GDM1 (cell line): ENCODE measurements around the gene SLC1A4.
A peak's percentile ranks its signal among the peaks of the same experiment; 100 is the strongest.
"Not testable (repeated sequence)": the region's sequence is repeated elsewhere in the genome, so short reads cannot be mapped to it uniquely, and the experiment has no call there.

ENCODE experiments used
- DNase-seq: peaks from one replicate; lab custom pipeline; 2025; lab: John Stamatoyannopoulos, UW

The SLC1A4 gene

DNA sequence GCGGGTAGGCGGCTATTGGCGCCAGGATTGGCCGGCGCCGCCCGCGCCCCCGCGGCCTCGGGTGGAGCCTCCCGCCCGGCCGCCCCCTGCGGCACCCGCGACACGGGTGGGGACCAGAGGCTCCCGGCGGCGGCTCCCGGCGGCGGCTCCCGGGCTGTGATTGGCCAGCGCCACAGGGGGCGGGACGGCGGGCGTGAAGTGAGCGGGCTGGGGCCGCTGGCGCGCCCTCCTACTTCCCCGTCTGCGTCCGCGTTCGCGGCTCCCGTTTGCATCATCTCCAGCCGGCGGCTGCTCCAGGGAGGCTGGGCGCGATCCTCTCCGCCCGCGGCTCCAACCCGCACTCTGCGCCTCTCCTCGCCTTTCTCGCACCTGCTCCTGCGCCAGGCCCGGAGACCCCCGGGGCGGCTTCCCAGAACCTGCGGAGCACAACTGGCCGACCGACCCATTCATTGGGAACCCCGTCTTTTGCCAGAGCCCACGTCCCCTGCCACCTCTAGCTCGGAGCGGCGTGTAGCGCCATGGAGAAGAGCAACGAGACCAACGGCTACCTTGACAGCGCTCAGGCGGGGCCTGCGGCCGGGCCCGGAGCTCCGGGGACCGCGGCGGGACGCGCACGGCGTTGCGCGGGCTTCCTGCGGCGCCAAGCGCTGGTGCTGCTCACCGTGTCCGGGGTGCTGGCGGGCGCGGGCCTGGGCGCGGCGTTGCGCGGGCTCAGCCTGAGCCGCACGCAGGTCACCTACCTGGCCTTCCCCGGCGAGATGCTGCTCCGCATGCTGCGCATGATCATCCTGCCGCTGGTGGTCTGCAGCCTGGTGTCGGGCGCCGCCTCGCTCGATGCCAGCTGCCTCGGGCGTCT, at the start of gene SLC1A4:
Gene SLC1A4 (plus strand): TSS at position 274 of the 856 bp plus-strand sequence. CDS start 245 bp downstream, at position 519.
- peak; percentile 87 for DNase-seq

DNA sequence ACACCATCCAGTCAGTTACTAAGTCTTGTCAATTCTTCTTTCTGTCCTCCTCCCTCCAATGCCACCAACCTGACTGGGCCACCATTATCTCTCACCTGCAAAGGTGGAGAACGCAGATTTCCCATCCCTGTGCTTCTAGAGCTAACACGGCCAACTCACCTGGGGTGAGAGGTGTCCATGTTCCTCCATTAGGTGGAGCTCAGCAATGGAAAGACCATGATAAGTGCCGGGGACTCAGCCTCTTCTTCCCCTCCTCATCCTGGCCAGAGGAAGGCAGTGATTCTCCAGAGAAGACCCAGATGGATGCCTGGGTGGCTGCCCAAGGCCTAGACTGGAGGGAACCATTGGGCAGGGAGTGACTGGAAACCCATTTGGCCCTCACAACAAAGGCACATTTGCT, 48.1 kb upstream of the SLC1A4 start:
- no peak for DNase-seq

DNA sequence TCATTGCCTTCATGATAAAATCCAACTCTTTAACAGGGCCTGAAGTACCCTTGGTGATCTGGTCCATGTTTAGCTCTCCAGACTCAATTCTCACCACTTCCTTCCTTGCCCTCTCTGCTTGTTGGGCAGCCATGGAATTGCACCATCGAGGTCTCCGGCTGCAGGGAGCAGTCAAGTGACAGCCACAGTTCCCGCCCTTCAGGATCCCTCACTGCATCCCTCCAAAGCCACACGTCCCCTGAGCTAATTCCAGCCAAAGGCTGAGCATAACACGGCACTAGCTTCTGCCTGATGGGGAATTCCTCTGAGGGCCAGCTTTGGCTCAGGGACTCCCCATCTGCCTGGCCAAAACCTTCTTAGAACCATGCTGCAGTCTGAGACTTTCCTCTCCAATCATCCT, 47.4 kb upstream of the SLC1A4 start:
- DNase-seq, result no peak

DNA sequence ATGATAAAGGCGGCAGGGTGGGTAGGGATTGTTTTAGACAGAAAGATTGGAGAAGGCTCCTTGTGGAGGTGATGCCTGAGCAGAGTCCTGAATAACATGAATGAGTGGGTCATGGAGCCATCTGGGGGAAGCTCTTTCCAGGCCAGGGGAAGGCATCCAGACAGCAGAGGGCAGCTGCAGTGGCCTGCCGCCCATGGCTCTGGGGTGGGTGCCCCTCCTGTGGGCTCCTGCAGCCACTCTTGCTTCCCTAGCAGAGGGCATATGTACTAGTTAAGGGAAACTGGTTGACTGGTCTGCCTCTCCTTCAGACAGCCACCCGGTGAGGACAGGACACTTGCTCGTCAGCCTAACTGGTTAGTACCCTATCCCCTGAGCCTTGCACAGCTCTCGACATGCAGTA, 46.5 kb upstream of the SLC1A4 start:
- no peak for DNase-seq

DNA sequence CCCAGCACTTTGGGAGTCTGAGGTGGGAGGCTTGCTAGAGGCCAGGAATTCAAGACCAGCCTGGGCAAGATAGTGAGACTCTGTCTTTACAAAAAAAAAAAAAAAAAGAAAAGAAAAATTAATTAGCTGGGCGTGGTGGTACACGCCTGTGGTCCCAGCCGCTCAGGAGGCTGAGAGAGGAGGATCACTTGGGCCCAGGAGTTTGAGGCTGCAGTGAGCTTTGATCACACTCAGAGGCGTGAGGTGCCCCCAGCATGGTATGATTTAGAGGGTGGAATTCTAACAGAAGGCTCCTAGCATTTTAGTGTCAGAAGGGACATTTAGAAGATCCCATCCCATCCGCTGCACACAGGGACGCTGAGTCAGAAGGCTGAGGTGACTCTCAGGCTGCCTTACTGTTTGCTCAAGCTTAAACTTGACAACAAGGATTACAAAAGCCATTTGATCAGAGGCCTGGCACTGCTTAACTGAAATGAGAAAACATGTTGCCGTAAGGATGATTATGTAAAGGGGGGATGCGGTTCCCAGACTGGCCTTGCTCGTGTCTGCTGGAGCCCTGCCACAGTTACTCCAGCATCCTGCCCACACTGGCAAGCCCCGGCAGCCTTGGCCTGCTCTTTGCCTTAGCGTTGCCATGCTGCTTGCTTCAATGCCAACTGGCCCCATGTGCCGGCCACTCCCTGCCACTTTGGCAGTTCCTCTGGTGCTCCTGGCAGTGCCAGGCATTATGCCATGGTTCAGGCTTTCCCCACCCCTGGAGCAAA, 45.6 kb upstream of the SLC1A4 start:
- DNase-seq, result no peak

DNA sequence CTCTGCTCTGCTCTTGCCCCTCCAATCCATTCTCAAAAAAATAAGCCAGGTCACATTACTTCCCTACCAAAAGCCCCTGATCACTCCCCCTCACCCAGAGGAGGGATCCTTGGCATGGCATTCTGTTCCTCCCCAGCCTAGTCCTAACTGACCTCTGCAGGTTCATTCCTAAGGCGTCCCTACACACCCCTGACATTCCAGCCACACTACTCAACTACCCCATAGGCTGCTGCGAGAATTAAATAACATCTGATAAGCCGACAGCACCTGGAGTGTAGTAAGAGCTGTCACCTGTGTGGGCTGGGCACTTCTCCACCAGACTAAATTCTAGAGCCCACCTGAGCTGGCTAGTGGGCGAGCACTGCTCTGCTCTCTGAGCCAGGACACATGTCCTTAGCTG, 44.7 kb upstream of the SLC1A4 start:
- DNase-seq, result no peak

DNA sequence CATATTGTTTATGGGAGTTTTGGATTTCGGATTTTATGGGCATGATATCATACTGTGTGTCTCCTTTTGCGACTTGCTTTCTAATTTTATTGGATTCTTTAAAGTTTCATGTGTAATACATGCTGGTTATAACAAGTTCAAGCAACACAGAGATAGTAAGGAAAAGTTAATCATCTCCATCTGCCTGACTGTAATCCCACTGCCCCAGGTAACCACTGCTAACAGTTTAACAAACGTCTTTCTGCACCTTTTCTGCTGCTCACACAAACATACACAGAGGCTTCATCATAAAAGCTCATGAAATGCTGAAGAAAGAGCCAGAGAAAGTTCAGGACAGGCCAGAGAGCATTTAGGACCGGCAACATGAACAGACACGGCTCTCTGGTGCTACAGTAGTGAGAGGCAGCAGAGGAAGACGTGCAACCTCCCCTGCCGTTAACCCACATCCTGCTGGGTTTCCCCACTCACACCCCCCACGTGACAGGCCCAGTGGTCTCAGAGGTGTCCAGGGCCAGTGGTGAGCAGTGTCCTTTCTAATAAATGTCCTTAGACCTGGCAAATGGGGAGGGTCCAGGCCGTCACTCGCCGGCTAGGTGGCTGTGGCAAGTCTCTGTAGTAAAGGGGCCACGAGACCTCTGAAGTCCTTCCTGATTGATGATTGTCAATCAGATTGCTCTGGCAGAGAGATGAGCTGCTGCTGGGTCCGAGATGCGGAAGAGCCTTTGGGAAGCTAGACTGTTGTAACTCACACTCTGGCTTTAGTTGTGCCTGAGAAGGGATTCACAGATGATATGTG, 43.0 kb upstream of the SLC1A4 start:
- DNase-seq, result peak; percentile 87

DNA sequence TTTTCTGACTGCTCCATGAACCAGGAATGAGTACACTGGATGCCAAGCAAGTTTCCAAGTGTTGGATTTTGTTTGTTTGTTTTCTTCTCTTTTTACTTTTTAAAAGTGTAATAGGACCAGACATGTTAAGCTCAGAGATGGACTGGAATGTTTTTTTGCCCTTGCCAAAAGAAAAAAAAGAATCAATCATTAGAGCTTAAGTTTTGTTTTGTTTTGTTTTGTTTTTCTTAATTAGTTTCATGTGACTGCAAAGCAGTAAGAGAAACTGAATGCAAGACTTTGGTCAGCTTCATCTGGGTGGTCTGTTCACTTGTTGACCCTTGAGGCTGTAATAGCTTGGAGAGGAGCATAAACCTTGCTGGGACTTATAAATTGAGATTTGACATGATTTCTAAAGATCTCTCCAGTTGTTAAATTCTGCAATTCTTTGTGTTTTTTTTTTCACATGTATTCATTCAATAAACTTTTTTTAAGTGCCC, 42.4 kb upstream of the SLC1A4 start:
- DNase-seq, result no peak

DNA sequence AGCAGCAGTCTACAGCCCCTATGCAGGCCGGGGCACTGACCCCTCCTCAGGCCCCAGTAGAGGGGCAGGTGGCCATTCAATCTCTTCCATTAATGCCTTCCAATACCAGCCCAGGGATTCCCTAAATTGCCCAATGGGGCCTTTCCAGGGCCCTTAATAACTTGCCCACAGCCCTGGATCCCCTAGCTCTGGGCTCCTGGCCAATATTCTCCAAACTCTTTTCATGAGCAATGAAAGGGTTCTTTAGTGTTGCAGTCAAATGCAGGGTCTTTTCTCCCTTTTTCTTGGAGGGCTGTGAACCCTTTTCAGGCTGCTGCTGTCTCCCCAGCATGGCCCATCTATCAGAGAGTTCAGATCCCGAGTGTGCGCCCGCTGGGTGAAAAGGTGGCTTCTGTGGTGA, 41.3 kb upstream of the SLC1A4 start:
- no peak for DNase-seq

DNA sequence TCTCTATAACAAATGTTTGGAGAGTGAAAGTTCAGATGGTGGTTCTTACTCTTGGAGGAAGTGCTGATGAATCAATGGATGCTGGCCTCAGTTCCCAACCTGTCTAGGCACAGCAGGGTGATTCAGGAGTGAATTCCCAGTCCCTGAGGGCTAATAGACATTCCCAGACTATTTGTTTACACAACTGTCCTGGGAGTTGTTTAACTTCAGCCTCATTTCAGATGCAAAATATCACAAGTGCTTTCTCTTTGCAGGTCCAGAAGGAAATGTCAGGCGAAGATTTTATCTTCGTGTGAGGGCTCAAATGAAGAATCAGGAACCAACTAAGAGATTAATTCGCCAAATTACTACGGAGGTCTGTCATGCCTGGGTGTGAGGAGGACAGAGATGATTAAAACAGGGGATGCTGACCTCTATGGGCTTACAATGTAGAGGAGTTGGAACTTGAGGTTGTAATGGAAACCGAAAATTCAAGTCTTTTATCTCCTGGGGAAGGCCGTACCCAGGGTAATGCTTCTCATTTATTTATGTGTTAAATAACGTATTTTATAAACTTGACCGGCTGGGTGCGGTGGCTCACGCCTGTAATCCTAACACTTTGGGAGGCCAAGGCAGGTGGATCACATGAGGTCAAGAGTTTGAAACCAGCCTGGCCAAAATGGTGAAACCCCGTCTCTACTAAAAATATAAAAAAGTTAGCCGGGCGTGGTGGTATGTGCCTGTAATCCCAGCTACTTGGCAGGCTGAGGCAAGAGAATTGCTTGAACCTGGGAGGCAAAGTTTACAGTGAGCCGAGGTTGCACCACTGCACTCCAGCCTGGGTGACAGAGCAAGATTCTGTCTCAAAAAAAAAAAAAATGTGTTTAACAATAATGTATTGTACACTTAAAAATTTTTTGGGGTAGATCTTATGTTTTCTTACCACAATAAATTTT, 38.7 kb upstream of the SLC1A4 start:
- DNase-seq, result no peak

DNA sequence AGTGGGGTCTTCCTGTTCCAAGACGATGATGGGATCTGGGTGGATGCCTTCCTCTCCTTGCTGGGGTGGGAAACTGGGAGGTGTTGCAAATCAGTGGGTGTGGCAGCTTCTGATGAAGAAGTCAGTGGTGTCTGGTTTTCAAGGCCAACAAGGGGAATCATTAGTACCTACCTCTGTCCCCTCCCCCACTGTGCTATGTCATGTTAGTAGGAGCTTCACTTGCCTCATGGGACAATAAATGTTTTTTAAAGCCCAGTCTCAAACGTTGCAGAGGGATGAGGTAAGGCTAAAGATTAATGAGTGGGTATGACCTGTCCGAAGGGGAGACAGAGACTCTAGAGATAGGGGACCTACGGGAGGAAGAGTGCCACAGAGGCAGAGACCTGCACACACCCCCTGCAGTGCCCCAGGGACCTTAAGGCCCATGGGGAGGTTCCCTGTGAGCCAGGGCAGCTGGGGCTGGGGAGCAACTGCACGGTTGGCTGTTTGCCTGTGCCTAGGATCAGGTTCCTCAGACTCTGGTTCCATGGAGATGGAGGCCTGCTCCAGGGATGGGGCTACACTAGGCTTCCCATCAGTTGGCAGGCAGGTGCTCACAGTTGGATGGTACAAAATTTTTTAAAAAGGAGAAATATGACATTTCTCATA, 37.8 kb upstream of the SLC1A4 start:
- no peak for DNase-seq

DNA sequence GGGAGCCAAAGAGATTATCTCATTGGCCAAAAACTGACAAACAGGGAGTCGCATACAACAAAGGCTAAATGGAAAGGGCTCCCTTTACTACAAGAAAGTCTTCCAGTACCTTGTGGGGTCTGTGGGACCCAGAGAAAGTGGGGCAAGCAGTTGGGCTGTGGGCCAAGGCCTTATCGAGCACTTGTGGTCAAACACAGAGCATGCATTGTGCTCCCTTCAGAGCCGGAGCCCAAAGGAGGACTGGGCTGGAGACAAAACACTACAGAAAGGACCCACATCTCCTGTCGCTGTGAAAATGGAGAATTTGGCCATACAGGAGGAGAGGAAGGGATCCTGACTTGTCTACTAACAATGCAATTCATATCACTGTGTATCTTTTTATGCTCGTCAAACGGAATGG, 37.1 kb upstream of the SLC1A4 start:
- no peak for DNase-seq

DNA sequence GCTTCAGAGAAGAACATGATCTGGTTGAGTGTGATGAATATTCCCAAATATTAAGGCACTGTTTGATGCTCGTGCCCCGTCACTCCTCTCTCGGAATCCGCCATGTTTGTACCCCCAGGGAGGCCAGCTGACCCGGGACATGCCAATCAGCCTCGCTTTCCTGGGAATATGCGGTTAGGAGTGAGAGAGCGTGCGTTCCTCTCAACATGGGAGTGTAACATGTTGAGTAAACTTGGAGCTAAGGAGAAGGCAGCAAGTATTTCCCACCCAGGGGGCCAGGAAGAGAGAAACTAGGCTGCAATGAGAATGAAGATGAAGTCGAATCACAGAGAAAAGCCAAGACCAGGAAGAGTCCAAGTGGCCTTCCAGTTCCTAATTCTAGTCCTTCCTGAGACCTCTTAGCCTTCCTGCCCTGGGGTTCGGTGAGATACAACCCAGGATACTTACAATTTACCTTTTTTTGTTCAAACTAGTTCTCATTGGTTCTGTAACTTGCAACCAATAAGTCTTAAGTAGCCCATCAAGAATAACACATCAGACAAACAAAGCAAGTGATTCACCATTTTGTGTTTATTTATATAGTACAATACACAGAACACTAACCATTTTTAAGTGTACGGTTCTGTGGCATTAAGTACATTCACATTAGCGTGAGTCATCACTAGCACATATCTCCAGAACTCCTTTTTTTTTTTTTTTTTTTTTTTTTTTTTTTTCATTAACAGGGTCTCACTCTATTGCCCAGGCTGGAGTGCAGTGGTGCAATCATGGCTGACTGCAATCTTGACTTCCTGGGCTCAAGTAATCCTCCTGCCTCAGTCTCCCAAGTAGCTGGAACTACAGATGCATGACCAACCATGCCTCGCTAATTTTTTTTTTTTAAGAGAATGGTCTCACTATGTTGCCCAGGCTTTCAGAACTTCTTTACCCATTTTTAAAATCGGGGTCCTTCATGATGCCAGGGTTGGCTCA, 36.4 kb upstream of the SLC1A4 start:
- no peak for DNase-seq

DNA sequence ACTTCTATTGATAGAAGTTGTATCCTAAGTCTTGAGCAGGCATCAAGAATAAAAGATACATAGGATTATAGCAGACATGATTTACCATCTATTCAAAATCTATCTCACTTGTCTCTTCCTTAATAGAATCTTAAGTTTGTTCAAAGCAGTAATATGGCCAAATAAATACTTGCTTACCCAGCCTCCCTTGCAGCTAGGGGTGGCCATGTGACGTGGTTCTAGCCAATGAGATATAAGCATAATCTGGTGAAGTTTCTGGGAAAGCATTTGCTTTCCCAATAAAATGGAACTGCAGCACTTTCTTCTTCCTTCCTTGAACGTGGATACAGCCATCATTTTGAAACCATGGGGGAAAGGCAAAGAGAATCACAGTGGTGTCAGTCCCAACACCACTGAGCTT, 33.7 kb upstream of the SLC1A4 start:
- DNase-seq, result no peak

DNA sequence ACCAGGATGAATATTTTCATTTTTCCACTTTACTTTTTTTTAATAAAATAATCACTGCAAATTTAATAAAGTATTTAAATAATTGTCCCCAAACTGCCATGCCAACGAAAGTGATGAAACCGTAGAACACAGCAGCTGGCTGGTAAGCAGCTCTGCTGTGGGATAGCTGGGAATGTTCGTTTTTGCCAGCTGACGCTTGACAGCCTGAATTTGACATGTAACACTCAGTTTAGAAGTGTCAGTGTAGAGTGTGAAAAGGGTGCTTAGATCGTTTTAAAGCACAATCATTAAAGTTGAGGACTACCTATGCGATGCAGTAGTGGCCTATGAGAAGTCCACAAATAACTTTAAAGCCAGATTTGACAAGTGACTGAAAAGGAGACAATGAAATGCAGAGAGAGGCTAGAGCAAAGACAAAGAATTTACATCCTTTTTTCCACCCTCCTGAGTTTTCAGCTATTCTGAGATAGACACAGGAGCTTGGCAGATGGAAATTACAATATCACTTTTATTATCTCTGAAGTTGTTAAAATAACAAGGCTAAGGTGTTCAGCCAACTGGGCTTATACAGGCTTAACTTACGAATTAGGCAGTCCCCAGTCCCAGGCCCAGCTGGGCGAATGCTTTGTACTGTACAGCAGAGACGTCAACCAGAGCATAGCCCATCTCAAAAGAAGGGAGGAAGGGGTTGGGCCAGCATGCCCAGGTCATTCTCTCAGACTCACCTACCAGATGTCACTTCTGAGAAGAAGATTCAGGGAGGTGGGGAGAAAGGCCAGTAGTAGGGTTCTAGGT, 31.9 kb upstream of the SLC1A4 start:
- no peak for DNase-seq

DNA sequence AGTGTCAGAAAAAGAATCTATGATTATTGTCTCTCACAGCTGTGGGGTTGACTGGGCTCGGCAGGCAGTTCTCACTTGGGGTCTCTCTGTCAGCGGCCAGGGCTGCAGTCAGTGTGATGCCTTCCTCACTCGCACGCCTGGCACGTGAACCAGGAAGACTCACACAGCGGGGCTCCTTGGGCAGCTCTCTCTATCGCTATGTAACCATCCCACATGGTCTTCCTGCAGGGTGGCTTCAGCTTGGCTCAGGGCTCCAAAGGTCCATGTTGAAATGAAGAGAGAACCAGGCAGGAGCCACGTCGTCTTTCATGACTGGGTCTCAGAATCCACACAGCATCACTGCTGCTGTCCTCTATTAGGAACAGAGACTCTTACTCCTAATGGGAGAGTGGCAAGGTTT, 30.6 kb upstream of the SLC1A4 start:
- no peak for DNase-seq

DNA sequence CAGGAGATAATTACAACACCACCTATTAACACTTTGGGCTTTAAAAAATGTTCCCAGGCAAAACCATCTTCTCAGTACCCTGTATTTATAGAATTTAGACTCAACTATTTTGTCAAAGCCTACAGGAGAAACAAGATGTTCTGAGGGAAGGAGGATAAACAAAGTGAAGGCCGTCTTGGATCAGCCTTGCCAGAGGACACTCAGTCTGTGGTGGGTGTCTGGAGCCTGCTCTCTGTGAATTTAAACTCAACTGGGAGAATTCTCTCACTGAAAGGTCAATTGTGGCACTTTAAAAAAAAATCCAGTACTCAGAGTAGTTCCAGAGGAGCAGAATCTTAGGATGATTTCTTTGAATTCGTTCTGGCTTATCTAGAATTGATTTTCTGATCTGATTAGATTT, 28.4 kb upstream of the SLC1A4 start:
- DNase-seq, result no peak

DNA sequence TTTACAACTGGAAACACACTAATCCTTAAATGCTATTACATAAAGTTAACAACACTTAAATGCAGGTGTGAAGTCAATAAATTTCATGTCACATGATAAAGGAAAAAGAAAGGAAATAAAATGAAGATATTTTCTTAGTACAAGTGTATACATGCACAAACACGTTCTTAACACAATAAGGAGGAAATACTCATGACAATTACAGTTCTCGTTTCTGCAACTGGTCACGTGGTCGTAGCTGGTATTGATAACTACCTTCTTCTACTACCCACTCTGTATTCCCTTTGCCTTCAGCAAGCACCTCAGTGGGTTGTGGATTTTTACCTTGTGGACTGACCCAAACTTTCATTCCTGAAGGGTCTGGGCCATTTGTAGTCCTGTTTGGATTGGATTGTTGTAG, 26.1 kb upstream of the SLC1A4 start:
- not testable (repeated sequence) for DNase-seq

DNA sequence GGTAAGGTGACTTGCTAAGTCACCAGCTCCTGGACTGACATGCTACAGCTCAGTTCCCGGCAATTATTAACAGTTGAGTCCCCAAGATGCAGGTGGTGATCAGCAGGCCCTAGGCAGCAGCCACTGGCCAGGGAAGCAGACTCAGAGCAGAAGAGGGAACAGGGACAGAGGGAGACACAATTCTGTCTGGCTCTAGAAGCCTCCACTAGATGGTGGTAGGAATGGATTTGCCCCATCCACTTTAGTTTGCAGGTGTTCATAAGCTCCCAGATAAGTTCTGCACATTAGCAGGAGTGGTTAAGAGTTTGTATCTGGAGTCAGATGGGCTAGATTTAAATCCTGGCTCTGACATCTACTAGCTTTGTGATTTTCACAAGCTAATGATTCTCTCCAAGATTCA, 25.5 kb upstream of the SLC1A4 start:
- DNase-seq, result no peak
